Skeletal muscle satellite cell (primary cell): ENCODE data around the gene CNGA2.

Experiments used
- H3K27me3 ChIP-seq: 2 replicates; pipeline ENCODE4 v1.7.0; 2013; ENCODE audit warnings: low read length; ENCODE audit not compliant: control insufficient read depth, insufficient read depth
- H3K36me3 ChIP-seq: 2 replicates; pipeline ENCODE4 v1.7.0; 2013; ENCODE audit warnings: mild to moderate bottlenecking, control low read depth, low read length; ENCODE audit not compliant: insufficient read depth
- H3K4me1 ChIP-seq: 2 replicates; pipeline ENCODE4 v1.7.0; 2013; ENCODE audit warnings: low read length; ENCODE audit not compliant: control insufficient read depth, insufficient read depth
- H3K4me2 ChIP-seq: 2 replicates; pipeline ENCODE4 v1.7.0; 2013; ENCODE audit warnings: mild to moderate bottlenecking, low read length
- H3K4me3 ChIP-seq: 2 replicates; pipeline ENCODE4 v1.7.0; 2013; ENCODE audit warnings: low read length
- H3K9ac ChIP-seq: 2 replicates; pipeline ENCODE4 v1.7.0; 2013; ENCODE audit warnings: mild to moderate bottlenecking, low read depth, low read length, moderate library complexity
- H3K9me3 ChIP-seq: replicated peaks from 2 replicates; pipeline ENCODE4 v1.7.0; 2013; ENCODE audit warnings: mild to moderate bottlenecking, control low read depth, low read length

CNGA2 gene

GRCh38 chrX:151713849-151714248 is 20.7 kb upstream of the CNGA2 start:
- no peak overlapping the region for H3K9ac ChIP-seq
- H3K4me2 ChIP-seq: no peak overlapping the region
- no peaks in the 10 kb centered on the region for H3K9me3 ChIP-seq
- H3K27me3 ChIP-seq: no peaks in the 10 kb centered on the region
- no peaks in the 10 kb centered on the region for H3K4me1 ChIP-seq
- H3K4me3 ChIP-seq: no peak overlapping the region
- no peaks in the 10 kb centered on the region for H3K36me3 ChIP-seq

- H3K9ac ChIP-seq: no peak overlapping the region
- H3K36me3 ChIP-seq: no peaks in the 10 kb centered on the region
- no peaks in the 10 kb centered on the region for H3K4me1 ChIP-seq
- no peaks in the 10 kb centered on the region for H3K27me3 ChIP-seq
- no peaks in the 10 kb centered on the region for H3K9me3 ChIP-seq
- H3K4me2 ChIP-seq: no peak overlapping the region
- no peak overlapping the region for H3K4me3 ChIP-seq
These were observed 20.2 kb upstream of the CNGA2 start for GRCh38 chrX:151714362-151714761.

- no peaks in the 10 kb centered on the region for H3K36me3 ChIP-seq
These were observed 18.8 kb upstream of the CNGA2 start, which contains the start of gene FATE1 for GRCh38 chrX:151715752-151716151. Gene FATE1 (plus strand): TSS chrX:151716035. CDS start chrX:151716120, 85 bp downstream.

GRCh38 chrX:151722241-151722846 is 12.2 kb upstream of the CNGA2 start:
- no peak overlapping the region for H3K9ac ChIP-seq
- H3K4me3 ChIP-seq: no peak overlapping the region
- H3K4me2 ChIP-seq: no peak overlapping the region
- H3K4me1 ChIP-seq: no peaks in the 10 kb centered on the region
- H3K36me3 ChIP-seq: no peaks in the 10 kb centered on the region
- H3K9me3 ChIP-seq: no peaks in the 10 kb centered on the region
- H3K27me3 ChIP-seq: no peaks in the 10 kb centered on the region

More at GRCh38 chrX:151715752-151716151, 18.8 kb upstream of the CNGA2 start, which contains the start of gene FATE1:
- Histone ChIP-seq H3K4me2 (no peak within 1 kb of the TSS), H3K4me1 (no peaks in the 10 kb centered on the region), H3K9ac (no peak within 1 kb of the TSS), H3K27me3 (no peaks in the 10 kb centered on the region), H3K4me3 (no peak within 1 kb of the TSS), H3K9me3 (no peaks in the 10 kb centered on the region)

- Histone ChIP-seq H3K4me2 (no peak overlapping the region), H3K9ac (no peak overlapping the region), H3K4me1 (no peaks in the 10 kb centered on the region), H3K9me3 (no peaks in the 10 kb centered on the region), H3K36me3 (no peaks in the 10 kb centered on the region), H3K27me3 (no peaks in the 10 kb centered on the region), H3K4me3 (no peak overlapping the region)
These were observed 11.3 kb upstream of the CNGA2 start for GRCh38 chrX:151723156-151723760.

- Histone ChIP-seq H3K4me3 (no peak overlapping the region), H3K9ac (no peak overlapping the region), H3K27me3 (no peaks in the 10 kb centered on the region), H3K4me1 (no peaks in the 10 kb centered on the region), H3K9me3 (no peaks in the 10 kb centered on the region), H3K36me3 (no peaks in the 10 kb centered on the region), H3K4me2 (no peak overlapping the region)
These were observed 9.8 kb upstream of the CNGA2 start for GRCh38 chrX:151724563-151725337.

GRCh38 chrX:151725338-151725614 is 9.3 kb upstream of the CNGA2 start:
- Histone ChIP-seq H3K9me3 (no peaks in the 10 kb centered on the region), H3K9ac (no peak overlapping the region), H3K36me3 (no peaks in the 10 kb centered on the region), H3K27me3 (no peaks in the 10 kb centered on the region), H3K4me2 (no peak overlapping the region), H3K4me3 (no peak overlapping the region), H3K4me1 (no peaks in the 10 kb centered on the region)

GRCh38 chrX:151726751-151727150 is 7.8 kb upstream of the CNGA2 start:
- no peaks in the 10 kb centered on the region for H3K4me1 ChIP-seq
- H3K4me3 ChIP-seq: no peak overlapping the region
- no peak overlapping the region for H3K4me2 ChIP-seq
- no peaks in the 10 kb centered on the region for H3K9me3 ChIP-seq
- no peak overlapping the region for H3K9ac ChIP-seq
- no peaks in the 10 kb centered on the region for H3K27me3 ChIP-seq
- no peaks in the 10 kb centered on the region for H3K36me3 ChIP-seq

GRCh38 chrX:151727346-151727745 is 7.2 kb upstream of the CNGA2 start:
- Histone ChIP-seq H3K27me3 (no peaks in the 10 kb centered on the region), H3K4me1 (no peaks in the 10 kb centered on the region), H3K36me3 (no peaks in the 10 kb centered on the region), H3K4me2 (no peak overlapping the region), H3K9ac (no peak overlapping the region), H3K4me3 (no peak overlapping the region), H3K9me3 (no peaks in the 10 kb centered on the region)

- H3K4me3 ChIP-seq: no peak overlapping the region
- no peaks in the 10 kb centered on the region for H3K36me3 ChIP-seq
- no peaks in the 10 kb centered on the region for H3K9me3 ChIP-seq
- no peak overlapping the region for H3K4me2 ChIP-seq
- no peak overlapping the region for H3K9ac ChIP-seq
- no peaks in the 10 kb centered on the region for H3K4me1 ChIP-seq
- no peaks in the 10 kb centered on the region for H3K27me3 ChIP-seq
These were observed 5.4 kb upstream of the CNGA2 start for GRCh38 chrX:151729056-151729725.

GRCh38 chrX:151735219-151735618 is 673 bp downstream of the CNGA2 start:
- H3K27me3 ChIP-seq: no peaks in the 10 kb centered on the region
- H3K9ac ChIP-seq: no peak overlapping the region
- H3K9me3 ChIP-seq: no peaks in the 10 kb centered on the region
- no peaks in the 10 kb centered on the region for H3K4me1 ChIP-seq
- H3K36me3 ChIP-seq: no peaks in the 10 kb centered on the region
- no peak overlapping the region for H3K4me2 ChIP-seq
- H3K4me3 ChIP-seq: no peak overlapping the region
